ENCODE results near the gene KHSRP.
A peak's percentile ranks its signal among the peaks of the same experiment; 100 is the strongest.
"Not testable (repeated sequence)": the region's sequence is repeated elsewhere in the genome, so short reads cannot be mapped to it uniquely, and the experiment has no call there.

The KHSRP gene

GRCh38 chr19:6417713-6418561 is 6.7 kb downstream of the KHSRP start:
- no peak for DNase-seq

- DNase-seq, result no peak
Measured at GRCh38 chr19:6416658-6417405, 7.8 kb downstream of the KHSRP start.

- no peak for DNase-seq
Measured at GRCh38 chr19:6415591-6416190, 8.9 kb downstream of the KHSRP start.

- DNase-seq, result no peak
Measured at GRCh38 chr19:6414793-6415590, 9.6 kb downstream of the KHSRP start.

- DNase-seq, result no peak
Measured at GRCh38 chr19:6413721-6414643, 10.6 kb downstream of the KHSRP start.

- DNase-seq, result no peak
Measured at GRCh38 chr19:6413291-6413690, 11.3 kb downstream of the KHSRP start.

GRCh38 chr19:6412447-6413091 is 12.0 kb downstream of the KHSRP start:
- DNase-seq, result peak; percentile 16

- no peak for DNase-seq
Measured at GRCh38 chr19:6412061-6412446, 12.6 kb downstream of the KHSRP start.

GRCh38 chr19:6409346-6409745 is 15.3 kb downstream of the KHSRP start:
- no peak for DNase-seq

- DNase-seq, result no peak
Measured at GRCh38 chr19:6406401-6406800, 18.2 kb downstream of the KHSRP start.

- DNase-seq, result no peak
Measured at GRCh38 chr19:6402837-6403608, 21.6 kb downstream of the KHSRP start.

GRCh38 chr19:6402058-6402457 is 22.6 kb downstream of the KHSRP start:
- no peak for DNase-seq

GRCh38 chr19:6400062-6400944 is 24.3 kb downstream of the KHSRP start:
- DNase-seq, result not testable (repeated sequence)

- no peak for DNase-seq
Measured at GRCh38 chr19:6396305-6396704, 28.3 kb downstream of the KHSRP start.

GRCh38 chr19:6394831-6395230 is 29.8 kb downstream of the KHSRP start:
- DNase-seq, result no peak

GRCh38 chr19:6393983-6394412 is 30.6 kb downstream of the KHSRP start:
- DNase-seq, result no peak

GRCh38 chr19:6393074-6393982 is 31.3 kb downstream of the KHSRP start, which contains the start of gene GTF2F1:
Gene GTF2F1 (minus strand): TSS chr19:6393164. CDS start chr19:6392995, 169 bp downstream.
- peak; percentile 91 for DNase-seq
